C4-2B (cell line): ENCODE measurements around the gene IGFBPL1.

Source experiments
- CTCF ChIP-seq: fragments of 450-650 bp; conservative IDR thresholded peaks from 2 replicates; pipeline ENCODE4 v1.5.1; 2017; ENCODE audit warnings: mild to moderate bottlenecking
- ZFX ChIP-seq: fragments of 450-650 bp; IDR thresholded peaks from 2 replicates; pipeline ENCODE4 v1.6.1; 2017

GRCh38 chr9:38434853-38435252, 10.6 kb upstream of the IGFBPL1 start:
- TF ChIP-seq CTCF (no peak), ZFX (no peak)
